HG03108 (cell line): ENCODE data around the gene NMT1.

ENCODE experiments used
- ATAC-seq: cut with Tn5 transposase; IDR thresholded peaks from one replicate; pipeline ENCODE4 v1.9.1; 2021; ENCODE audit warnings: moderate library complexity; ENCODE audit not compliant: unreplicated experiment

Gene NMT1

GRCh38 chr17:45132572-45133463 lies 71.7 kb downstream of the NMT1 start:
- ATAC-seq = no peak

GRCh38 chr17:45135192-45135977 lies 74.3 kb downstream of the NMT1 start, which contains the start of gene ACBD4:
ACBD4 (plus strand) TSS chr17:45135687; CDS start chr17:45136145, 458 bp downstream.
- ATAC-seq = peak; percentile 70

GRCh38 chr17:45135978-45136791 lies 75.1 kb downstream of the NMT1 start:
- no peak for ATAC-seq

GRCh38 chr17:45136846-45137560 lies 75.9 kb downstream of the NMT1 start:
- no peak for ATAC-seq

- no peak for ATAC-seq
Observed at GRCh38 chr17:45137561-45138305, 76.6 kb downstream of the NMT1 start.

GRCh38 chr17:45138911-45139532 lies 77.9 kb downstream of the NMT1 start:
- ATAC-seq = no peak

- ATAC-seq = no peak
Observed at GRCh38 chr17:45139533-45139920, 78.4 kb downstream of the NMT1 start.

- no peak for ATAC-seq
Observed at GRCh38 chr17:45143094-45143670, 82.1 kb downstream of the NMT1 start.

GRCh38 chr17:45143767-45144198 lies 82.7 kb downstream of the NMT1 start:
- no peak for ATAC-seq

GRCh38 chr17:45144199-45145034 lies 83.3 kb downstream of the NMT1 start:
- ATAC-seq = no peak

- no peak for ATAC-seq
Observed at GRCh38 chr17:45145035-45145389, 83.9 kb downstream of the NMT1 start.

- no peak for ATAC-seq
Observed at GRCh38 chr17:45146166-45146565, 85.0 kb downstream of the NMT1 start.

GRCh38 chr17:45146592-45146889 lies 85.4 kb downstream of the NMT1 start:
- ATAC-seq = no peak

- ATAC-seq = no peak
Observed at GRCh38 chr17:45146890-45147580, 85.9 kb downstream of the NMT1 start.

GRCh38 chr17:45147581-45148182 lies 86.6 kb downstream of the NMT1 start:
- no peak for ATAC-seq

GRCh38 chr17:45148183-45149036 lies 87.3 kb downstream of the NMT1 start, which contains the start of gene HEXIM1:
HEXIM1 (plus strand) TSS chr17:45148475; CDS start chr17:45149191, 716 bp downstream.
- ATAC-seq = peak; percentile 62
